Activated CD4-positive, alpha-beta T cell treated with anti-CD3 and anti-CD28 coated beads, Interleukin-10, Interleukin-2, amounts not matched to agents 100 ng/mL and 50 ng/mL, durations not matched to agents 16 hours and 8 hours (primary cell): ENCODE data around the gene CCNO.

Source experiments
- DNase-seq: peaks from one replicate; pipeline ENCODE4 v3.0.0-alpha.2; 2020

Gene CCNO, protein sequence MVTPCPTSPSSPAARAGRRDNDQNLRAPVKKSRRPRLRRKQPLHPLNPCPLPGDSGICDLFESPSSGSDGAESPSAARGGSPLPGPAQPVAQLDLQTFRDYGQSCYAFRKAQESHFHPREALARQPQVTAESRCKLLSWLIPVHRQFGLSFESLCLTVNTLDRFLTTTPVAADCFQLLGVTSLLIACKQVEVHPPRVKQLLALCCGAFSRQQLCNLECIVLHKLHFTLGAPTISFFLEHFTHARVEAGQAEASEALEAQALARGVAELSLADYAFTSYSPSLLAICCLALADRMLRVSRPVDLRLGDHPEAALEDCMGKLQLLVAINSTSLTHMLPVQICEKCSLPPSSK

DNA sequence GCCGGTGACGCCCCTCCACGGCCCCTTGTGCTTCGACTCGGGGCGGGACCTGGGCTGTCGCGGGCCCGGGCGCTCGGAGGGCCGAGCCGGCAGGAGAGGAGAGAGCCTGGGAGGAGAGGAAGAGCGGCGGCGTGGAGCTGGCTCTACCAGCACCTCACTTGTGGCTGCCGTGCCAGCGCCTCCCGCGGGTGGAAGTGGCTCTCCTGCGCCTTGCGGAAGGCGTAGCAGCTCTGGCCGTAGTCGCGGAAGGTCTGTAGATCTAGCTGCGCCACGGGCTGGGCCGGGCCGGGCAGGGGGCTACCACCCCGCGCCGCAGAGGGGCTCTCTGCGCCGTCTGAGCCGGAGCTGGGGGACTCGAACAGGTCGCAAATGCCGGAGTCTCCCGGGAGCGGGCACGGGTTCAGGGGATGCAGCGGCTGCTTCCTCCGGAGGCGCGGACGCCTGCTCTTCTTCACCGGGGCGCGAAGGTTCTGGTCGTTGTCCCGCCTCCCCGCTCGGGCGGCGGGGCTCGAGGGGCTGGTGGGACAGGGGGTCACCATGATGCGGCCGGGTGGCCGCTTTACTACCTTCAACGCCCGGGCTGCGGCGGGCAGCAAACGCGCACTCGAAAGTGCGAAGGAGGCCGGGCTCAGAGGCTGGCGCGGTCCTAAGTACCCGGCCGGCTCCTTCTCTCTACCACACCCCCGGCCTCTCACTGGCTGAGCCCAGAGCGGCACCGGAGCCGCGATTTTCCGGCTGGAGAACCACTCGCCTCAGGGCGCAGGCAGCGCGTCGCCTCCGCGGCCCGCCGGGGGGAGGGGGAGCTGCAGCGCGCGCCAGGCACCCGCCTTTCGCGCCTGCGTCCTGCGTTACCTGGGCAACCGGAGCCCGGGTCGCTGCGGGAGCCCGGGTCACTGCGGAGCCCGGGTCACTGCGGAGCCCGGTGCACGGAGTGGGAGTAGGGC lies at the start of gene CCNO:
Gene CCNO (minus strand): TSS at position 624 of the 944 bp plus-strand sequence. CDS start 85 bp downstream, at position 539.
- peak; percentile 79 for DNase-seq

DNA sequence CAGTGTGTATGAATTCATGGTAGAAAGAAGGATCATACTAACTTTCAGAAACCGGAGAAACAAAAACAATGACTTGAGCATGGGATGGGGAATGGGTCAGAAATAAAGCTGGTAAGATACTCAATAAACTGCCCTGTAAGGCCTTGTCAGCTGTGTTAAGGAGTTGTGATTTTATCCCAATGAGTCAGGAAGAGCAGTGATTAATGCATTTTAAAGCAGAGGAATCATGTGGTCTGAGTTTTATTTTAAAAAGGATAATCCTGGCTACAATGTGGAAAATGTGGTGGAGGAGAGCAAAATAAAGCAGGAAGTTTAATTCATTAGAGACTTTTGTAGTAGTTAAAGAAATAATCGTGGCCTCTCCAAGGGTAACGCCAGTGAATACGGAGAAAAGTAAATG lies 45.4 kb upstream of the CCNO start:
- DNase-seq: no peak

DNA sequence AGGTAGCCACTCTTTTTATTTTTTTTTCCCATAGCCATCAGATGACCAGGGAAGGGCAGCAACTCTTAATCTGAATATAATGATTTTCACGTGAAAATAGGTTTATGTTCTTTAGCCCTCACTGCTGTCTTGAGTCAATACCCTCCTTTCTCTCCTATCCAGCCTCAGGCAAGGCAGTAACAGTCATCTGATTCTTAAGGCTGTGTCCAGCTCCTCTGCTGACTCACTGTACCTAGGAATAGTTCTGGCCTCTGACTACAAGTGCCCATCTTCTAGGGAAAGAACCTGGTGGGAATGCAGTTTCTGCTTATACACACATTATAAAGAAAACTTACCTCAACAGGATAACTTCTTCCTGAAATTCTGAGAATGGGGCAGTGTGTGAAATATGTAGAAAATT lies 43.4 kb upstream of the CCNO start:
- DNase-seq: no peak

DNA sequence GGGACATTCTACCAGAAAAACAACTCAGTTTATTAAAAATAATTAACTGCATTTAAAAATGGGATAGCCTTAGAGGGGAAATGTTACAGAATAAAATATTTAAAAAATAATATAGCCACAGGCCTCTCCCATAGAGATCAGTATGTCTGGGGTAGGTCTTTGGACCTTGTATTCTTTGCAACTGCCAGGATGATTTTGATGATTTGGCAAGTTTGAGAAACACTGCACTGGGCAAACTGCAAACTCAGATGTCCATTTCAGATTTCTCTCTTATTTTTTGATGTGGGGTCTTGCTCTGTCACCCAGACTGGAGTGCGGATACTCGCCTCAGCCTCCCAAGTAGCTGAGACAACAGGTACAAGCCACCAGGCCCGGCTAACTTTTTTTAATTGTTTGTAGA lies 24.9 kb upstream of the CCNO start:
- no peak for DNase-seq

DNA sequence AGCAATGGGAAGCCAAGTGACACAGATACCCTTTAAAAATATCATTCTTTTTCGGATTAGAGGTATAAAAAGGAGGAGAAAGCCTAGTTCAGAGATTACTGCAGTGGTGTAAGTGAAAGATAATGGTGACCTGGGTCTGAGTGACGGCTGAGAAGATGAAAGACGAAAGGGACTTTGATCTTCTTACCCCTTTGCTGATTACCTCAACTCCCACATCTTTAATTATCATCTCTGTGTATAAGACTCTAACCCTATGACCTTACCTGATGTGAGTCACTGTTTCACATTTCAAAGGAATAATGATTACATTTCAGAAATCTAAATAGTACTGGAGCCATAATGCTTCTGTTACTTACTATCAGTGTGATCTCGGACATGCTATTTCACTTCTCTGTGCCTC lies 21.4 kb upstream of the CCNO start:
- DNase-seq: no peak

DNA sequence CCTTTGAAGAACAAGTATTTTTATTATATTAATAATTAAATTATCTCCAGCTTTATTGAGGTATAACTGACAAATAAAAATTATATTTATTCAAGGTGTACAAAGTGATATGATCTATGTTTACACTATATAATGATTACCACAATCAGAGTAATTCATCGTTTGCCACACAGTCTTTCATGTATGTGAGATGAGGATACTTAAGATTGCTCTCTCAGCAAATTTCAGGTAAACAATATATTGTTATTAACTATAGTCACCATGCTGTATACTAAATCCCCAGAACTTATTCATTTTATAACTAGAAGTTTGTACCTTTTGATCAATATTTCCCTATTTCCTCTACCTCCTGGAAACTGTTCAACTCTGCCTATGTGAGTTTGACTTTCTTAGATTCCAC lies 16.7 kb upstream of the CCNO start:
- no peak for DNase-seq

DNA sequence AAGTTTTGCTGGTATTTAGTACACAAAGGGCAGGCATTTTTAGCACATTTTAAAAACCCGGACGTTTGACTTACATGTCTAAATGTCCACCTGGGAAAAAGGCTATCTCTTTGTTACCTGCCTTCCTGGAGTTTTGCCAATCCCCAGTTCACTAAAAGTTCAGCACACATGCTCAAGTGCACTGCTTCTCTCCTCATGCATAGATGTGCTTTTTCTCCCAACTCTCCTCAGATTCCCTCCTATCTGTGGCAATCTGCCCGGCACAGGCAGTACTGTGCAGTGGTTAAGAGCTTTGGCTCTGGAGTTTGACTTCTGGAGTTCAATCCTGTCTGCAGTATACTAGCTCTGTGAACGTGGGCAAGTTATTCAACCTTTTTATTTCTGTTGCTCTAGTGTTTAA lies 8.3 kb upstream of the CCNO start:
- no peak for DNase-seq

DNA sequence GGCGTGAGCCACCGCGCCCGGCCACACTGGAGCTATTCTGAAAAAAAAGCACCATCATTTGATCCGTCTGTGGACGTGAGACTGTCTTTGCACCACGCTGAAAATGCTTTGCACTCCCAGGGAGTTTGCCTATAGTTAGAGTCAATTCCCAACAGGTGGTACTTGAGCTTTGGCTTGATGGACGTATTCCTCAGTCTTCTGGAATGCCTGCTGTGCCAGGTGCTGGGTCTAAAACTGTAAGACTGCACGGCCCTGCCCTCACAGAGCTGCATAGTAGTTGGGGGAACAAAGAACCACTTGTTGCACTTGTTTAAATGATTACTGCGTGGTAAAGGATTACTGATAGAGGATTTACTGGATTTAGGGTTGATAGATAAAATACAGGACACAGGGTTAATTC lies 3.4 kb upstream of the CCNO start:
- no peak for DNase-seq

DNA sequence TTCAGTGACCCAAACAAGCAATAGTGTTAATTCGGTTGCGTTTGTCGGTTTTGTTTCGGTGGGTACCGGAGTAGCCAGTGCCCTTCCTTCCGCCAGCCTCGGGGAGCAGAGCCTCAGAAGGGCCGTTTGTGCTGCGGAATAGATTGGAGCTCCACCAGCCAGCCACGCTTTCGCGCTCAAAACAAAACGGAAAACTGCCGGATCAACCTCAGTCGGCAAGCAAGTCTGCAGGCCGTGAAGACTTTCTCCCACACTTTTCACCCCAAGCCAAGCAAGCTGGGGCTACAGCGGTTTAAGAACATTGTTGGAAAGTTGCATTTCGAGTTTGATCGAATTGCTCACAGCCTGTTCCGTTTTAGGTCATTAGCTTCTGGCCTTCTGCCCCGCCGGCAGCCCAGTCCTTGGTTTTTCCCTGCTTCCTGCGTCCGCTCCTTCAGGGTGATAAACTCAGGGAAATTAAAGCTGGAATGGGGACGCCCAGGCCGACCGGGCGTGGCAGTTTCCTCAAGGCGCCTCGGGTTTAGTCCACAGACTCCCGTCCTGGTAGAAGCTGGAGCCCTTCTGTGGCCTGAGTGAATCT lies 803 bp upstream of the CCNO start:
- no peak for DNase-seq

DNA sequence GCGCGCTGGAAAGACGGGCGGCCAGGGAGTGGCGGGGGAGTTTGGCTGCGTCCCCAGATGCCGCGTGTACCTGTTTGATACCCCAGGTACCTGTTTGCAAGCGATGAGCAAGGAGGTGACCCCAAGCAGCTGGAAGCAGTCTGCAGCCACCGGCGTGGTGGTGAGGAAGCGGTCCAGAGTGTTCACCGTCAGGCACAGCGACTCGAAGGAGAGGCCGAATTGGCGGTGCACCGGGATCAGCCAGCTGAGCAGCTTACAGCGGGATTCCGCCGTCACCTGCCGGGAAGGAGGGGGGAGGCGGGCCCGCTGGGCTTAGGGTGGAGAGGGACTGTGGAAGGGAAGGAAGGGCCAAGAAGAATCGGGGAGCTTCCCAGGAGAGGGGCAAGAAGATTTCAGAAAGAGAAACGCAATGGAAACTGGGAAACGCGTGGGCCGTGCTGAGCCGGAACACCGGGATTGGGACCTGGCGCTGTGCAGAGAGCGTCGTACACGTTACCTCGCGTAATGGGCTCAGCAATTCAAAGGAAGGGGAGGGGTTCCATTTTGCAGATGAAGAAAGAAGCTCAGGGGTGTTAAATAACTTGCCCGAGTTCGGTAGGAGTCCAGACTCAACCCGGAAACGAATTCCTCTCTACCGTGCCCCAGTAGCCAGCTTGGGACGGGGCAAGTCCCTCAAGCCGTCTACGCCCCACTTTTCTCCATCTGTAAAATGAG lies 980 bp downstream of the CCNO start:
- no peak for DNase-seq

DNA sequence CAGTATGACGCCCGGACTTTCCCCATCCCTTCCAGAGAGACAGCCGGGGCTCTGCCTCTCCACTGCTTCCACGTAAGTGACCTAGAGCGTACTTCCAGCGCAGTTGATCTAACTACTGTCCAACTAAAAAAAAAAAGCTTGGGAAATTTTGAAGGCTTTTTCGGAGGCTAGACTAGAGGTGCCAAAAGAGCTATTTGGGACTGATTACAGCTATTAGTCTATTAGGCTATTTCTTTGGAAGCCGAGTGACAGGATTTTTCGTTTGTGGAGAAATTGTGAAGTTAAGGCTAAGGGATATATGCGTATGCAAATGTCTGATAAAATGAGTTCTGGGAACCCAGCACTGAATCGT lies 1.5 kb downstream of the CCNO start:
- DNase-seq: no peak

DNA sequence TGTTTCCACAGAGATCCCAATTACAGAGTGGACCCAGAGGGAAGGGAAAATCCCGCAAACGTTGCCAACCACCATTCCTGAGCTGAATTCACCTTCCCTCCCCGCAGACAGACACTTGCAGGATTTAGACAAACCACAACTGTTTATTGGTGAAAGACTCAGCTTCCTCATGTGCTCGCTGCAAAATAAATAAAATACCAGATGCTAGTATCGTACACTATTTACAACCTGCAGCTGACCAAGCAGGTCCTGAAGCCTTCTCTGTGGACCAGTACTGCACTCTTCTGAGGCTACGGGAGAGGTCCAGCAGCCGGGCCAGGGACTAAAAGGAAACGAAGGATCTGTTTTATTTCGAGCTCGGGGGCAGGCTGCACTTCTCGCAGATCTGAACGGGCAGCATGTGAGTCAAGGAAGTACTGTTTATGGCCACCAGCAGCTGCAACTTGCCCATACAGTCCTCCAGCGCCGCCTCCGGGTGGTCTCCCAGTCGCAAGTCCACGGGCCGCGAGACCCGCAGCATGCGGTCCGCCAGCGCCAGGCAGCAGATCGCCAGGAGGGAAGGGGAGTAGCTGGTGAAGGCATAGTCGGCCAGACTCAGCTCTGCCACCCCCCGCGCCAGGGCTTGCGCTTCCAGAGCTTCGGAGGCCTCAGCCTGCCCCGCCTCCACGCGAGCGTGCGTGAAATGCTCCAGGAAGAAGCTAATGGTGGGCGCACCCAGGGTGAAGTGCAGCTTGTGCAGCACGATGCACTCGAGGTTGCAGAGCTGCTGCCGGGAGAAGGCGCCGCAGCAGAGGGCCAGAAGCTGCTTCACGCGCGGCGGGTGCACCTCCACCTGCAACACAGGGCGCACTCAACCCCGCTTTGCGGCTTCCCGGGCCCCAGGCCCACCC lies 2.1 kb downstream of the CCNO start:
- no peak for DNase-seq

DNA sequence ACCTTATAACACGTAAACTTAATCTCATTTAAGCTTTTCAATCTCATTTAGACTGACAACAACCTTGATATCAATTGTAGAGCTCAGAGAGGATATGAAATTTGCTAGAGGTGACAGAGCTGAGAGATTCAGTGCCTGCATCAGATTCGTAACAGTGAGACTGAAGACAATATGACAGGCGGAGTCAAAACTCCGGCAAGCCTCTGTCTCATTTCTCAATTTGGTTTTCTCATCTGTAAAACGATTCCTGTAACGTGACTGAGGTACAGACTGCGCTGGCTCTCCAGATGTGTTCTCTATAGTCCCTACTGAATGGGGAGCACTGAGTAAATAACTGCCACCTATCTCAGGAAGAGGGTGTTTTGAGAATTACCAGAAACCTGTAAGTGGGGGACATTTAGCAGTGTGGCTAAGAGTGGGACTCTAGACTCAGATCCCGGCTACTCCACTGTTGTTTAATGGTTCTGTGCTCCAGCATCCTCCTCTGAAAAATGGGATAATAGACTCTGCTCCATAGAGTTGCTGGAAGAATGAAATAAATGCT lies 3.2 kb downstream of the CCNO start:
- peak; percentile 46 for DNase-seq

DNA sequence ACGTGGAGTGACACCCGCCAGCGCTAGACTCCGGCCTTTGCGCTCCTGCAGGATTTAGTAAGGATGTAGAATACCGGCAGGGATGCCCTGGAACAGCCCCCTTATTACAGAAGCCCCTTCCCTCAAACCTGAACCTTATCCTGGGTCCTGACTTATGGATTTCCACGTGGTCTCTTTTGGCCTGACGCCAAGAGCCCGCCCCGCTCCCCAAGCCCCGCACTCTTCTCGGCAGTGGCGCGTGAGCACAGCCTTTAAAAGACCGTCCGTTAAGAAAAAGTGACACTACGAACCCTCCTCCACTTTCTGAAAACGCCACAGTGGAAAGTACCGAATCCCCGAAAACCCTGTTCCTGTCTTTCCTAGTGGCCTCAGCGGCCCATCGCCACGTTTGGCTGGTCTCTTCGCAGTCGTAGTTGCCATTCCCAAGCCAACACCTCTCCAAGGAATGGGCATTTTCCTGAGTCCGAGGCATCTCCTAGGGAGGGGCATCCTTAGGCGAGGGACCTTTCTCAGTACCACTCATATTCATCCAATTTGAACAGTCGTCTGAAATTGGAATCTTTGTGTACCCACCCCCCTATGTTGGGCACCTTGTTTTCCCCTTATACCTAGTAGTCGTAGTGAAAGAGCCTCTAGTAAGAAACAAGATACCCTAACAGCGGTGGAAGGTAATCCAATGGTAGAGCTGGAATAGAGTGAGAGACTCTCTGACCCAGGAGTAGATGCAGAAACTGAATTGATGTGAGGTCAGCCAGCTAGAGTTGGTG lies 5.6 kb downstream of the CCNO start:
- no peak for DNase-seq

DNA sequence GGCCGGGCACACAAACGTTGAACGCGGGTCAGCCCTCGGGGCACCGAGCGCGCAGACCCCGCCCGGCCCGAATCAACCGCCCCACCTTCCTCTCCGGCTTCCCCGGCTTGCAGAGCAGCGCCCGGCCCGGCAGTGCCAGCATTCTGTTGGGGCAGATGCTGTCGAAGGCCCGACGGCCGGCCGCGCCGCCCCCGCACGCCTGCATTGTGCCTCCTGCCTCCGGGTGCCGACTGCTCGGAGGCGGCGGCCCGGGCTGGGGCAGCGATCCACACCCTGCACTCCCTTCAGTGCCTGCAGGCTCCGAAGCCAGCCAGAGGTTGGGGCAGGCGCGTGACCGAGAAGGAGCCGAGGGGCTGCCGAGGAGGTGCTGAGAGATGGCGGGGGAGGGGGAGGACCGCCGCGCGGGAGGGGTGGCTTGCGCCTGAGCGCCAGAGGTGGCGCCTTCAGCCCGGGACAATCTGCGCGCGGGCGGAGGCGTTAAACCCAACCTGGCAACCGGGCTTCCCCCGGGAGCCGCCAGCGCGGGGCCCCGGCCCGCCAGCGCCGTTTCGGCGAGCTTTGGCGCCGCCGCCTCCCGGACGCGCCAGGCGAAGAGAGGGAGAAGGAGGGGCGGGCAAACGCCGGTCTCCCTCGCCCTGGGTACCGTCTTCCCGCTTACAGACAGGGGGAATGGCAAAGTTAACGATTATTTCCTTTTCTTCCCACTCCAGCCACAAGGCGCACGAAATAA lies 6.3 kb downstream of the CCNO start, which contains the start of gene MCIDAS:
Gene MCIDAS (minus strand): TSS at position 382 of the 730 bp plus-strand sequence. CDS start 177 bp downstream, at position 205.
- DNase-seq: peak; percentile 71

DNA sequence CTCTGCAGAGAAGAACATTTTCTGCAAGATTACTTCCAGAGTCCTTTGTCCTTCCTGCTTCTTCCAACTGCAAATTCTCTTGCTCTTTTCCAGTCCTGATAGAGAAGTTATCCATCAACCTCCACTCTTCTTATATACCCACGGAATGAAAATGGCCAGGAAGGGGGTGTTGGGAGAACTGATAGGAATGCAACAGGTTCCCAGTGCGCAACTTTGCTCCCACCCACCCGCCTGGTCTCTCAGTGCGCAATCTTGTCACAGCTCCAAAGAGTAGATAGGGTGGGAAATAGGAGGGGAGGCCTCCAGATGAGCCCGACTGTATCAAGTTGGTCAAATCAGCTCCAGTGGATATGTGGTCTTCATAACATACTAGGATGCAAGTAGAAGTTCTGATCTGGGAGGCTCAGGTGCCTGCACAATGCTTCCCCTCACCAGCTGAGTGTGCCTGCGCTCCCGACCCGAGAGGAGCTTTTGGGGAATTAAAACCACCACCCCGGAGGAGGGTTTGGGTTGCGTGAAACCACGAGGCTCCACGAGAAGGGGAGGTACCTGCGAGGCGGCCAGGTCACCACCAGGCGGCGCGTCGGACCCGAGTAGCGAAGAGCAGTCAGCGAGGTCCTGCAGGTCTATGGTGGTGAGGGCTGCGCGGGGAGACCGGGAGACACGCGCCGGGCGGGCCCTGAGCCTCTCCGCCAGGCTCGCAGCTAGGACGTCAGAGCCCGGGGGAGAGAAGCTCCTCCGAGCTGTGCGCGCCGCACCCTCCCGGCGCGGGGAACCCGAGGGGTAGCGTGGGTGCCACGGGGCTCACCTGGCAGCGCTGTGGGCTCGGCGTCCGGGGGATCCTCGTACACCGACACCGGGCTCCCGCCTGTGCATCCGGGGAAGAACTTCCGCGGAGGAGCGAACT lies 7.1 kb downstream of the CCNO start:
- DNase-seq: peak; percentile 83

DNA sequence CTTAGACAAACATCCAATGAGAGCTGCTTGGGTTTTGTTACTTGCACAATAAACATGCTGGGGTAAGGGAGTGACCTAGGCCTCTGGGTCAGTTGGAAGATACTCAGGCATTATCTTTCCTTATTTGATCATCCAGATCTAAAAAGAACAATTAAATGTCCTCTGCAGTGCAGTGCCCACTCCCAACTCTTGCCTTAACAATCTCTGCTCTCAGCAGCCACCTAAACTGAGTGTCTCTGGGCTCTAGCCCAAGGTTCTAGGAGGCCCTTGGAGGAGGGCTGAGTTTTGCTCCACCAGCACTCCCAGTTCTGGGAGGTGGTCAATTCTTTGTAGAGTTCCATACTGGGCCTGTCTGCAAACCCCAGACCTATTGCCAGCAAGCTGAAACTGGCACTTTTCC lies 8.1 kb downstream of the CCNO start:
- no peak for DNase-seq

DNA sequence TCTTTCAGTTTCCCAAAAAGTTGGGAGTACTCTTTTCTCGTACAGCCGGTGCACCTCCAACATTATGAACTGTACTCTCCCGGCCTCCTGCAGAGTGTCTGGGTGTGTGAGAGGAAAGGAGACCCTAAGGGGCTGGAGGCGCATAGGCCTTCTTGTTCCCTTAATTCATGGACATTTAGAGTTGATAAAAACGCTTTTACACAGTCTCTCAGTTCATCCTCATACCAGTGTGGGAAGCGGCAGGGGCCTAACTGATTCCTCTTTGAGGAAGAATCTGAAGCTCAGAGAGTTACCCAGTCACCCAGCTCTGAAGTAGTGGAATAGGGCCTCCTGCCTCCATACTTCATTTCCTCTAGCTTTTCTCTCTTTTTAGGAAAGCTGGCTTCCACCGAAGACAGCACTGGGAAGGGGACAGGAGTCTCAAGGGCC lies 9.6 kb downstream of the CCNO start:
- no peak for DNase-seq
